GM21825 (cell line): Measurements from ENCODE around the gene SLC25A42.
"Not testable (repeated sequence)": the region's sequence is repeated elsewhere in the genome, so short reads cannot be mapped to it uniquely, and the experiment has no call there.

Source experiments
- ATAC-seq: cut with Tn5 transposase; IDR thresholded peaks from one replicate; pipeline ENCODE4 v1.9.1; 2021; ENCODE audit warnings: mild to moderate bottlenecking, moderate library complexity; ENCODE audit not compliant: unreplicated experiment

Gene SLC25A42

DNA sequence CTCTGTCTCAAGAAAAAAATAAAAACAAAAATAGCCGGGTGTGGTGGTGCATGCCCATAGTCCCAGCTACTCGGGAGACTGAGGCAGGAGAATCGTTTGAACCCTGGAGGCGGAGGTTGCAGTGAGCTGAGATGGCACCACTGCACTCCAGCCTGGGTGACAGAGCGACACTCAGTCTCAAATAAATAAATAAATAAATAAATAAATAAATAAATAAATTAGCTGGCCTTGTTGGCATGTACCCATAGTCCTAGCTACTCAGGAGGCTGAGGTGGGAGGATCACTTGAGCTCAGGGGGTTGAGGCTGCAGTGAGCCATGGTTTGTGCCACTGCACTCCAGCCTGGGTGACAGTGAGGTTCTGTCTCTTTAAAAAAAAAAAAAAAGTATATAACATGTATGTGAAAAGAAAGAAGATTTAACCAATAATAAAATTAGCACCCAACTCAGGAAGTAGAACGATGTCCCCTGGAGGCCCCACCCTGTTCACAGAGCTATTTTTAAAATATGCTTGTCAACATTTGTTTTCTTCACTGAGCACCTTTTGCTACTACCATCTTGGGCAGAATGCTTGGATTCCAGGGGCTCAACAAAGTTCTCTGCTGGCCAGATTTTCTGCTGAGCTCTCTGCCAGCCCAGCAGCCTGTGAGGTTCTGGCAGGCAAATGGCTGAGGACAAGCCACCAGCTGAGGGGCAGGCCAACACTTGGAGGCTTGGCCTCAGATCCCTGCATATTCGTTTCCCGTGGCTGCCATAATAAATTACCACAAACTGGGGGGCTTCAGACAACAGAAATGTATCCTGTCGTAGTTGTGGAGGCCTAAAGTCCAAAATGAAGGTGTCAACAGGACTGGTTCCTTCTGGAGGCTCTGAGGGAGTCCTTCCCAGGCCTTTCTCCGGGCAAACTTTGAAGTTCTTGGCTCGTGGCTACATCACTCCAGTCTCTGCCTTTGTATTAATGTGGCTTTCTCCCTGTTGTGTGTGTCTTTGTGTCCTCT lies 5.2 kb downstream of the SLC25A42 start:
- ATAC-seq: no peak

- ATAC-seq: no peak
Observed at GRCh38 chr19:19071897-19072296, 8.1 kb downstream of the SLC25A42 start.

GRCh38 chr19:19074196-19074882 lies 10.5 kb downstream of the SLC25A42 start:
- ATAC-seq: no peak

DNA sequence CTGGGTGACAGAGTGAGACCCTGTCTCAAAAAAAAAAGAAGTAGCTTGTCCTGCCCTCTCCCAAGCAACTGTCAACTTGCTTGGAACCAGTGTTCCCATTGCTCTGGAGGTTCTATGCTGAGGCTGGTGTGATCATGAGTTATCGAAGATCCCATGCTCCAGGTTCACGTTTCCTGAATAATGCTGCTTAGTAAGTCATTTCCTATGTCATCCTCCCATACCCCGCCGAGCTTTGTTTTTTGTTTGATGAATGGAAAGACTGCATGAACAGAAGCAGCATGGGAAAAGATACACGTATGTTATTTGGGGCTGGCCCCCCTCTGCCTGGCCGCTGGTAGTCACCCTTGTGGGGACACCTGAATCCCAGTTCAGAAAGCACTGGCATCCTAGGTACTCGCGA lies 11.3 kb downstream of the SLC25A42 start:
- no peak for ATAC-seq

DNA sequence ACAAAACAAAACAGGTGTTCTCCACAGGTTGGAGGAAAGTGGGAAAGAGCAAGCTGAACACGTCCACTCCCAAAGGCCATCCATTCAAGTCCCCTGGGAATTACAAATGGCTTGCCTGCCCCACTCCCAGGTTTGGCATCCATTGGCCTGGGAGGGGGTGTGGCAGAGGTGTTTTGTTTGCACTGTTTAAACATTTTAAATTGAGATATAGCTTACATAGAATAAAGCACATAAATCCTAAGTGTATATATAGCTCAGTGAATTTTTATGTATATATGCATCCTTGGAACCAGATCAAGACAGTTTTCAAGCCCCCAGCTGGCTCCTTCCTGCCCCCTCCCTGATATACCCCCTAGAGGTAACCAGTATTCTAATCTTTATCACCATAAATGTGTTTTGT lies 12.7 kb downstream of the SLC25A42 start:
- no peak for ATAC-seq

GRCh38 chr19:19077103-19077502 lies 13.3 kb downstream of the SLC25A42 start:
- ATAC-seq: no peak

DNA sequence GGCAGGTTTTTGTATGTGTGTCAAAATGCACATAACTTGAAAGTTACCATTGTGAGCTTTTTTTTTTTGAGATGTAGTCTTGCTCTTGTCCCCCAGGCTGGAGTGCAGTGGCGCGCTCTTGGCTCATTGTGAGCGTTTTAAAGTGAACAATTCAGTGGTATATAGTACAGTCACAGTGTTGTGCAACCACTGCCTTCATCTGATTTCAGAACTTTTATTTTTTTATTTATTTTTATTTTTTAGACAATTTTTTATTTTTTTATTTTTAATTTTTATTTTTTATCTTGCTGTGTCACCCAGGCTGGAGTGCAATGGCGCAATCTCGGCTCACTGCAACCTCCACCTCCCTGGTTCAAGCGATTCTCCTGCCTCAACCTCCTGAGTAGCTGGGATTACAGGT lies 15.0 kb downstream of the SLC25A42 start:
- ATAC-seq: no peak

GRCh38 chr19:19079571-19079970 lies 15.8 kb downstream of the SLC25A42 start:
- no peak for ATAC-seq

GRCh38 chr19:19081642-19082151 lies 17.9 kb downstream of the SLC25A42 start:
- ATAC-seq: no peak

- ATAC-seq: no peak
Observed at GRCh38 chr19:19083413-19084178, 19.8 kb downstream of the SLC25A42 start.

DNA sequence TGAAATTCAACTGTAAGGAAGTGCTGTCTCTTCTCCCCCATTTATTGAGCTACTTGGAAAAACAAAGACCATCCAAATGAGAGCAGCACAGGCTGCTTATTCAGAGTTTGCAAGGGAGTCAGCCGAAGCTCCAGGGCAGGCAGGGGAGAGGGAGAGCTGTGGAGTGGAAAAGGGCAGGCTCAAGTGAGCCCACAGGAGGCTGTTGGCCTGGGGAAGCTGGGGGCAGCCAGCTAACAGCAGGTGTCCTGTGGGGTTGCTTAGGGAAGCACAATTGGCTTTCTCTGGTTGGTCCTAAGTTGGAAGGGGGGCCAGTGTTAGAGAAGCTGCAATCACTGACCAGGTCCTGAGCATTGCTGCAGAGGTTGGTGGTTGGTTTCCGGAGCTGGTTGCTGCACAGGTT lies 23.9 kb downstream of the SLC25A42 start:
- no peak for ATAC-seq

GRCh38 chr19:19094513-19094912 lies 30.7 kb downstream of the SLC25A42 start:
- ATAC-seq: no peak

- no peak for ATAC-seq
Observed at GRCh38 chr19:19095691-19096090, 31.9 kb downstream of the SLC25A42 start.

- ATAC-seq: no peak
Observed at GRCh38 chr19:19096641-19097627, 33.1 kb downstream of the SLC25A42 start.

DNA sequence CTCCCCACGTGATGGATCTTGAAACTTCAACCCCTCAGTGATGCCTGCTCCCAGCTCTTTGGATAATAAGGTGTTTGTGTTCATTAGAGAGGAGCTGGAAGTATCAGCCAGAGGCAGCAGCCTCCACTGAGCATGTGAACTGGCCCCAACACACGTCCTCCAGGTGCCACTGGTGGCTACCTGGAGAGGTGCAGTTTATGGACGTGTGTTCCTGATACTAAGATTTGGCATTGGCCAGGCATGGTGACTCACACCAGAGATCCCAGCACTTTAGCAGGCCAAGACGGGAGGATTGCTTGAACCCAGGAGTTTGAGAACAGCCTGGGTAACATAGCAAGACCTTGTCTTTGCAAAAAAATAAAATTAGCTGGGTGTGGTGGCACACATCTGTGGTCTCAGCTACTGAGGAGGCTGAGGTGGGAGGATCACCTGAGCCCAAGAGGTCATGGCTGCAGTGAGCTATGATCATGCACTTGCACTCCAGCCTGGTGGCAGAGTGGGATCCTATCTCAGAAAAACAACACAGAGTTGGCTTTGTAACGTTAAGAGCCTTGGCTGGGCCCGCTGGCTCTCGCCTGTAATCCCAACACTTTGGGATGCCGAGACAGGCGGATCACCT lies 34.4 kb downstream of the SLC25A42 start:
- no peak for ATAC-seq

- no peak for ATAC-seq
Observed at GRCh38 chr19:19098703-19099632, 35.2 kb downstream of the SLC25A42 start.

GRCh38 chr19:19101540-19101939 lies 37.7 kb downstream of the SLC25A42 start:
- no peak for ATAC-seq

- ATAC-seq: not testable (repeated sequence)
Observed at GRCh38 chr19:19102566-19102965, 38.8 kb downstream of the SLC25A42 start.
